Right renal cortex interstitium (tissue), 3 donors: ENCODE data around the gene MPZL1. TPM values are rescaled to one million over a fixed set of nuclear protein-coding genes. Genes with fewer than 3 reads are reported as not detected.
"Not testable (repeated sequence)": the region's sequence is repeated elsewhere in the genome, so short reads cannot be mapped to it uniquely, and the experiment has no call there.

ENCODE experiments used
- DNase-seq, 3 donors: peaks; one replicate each; pipeline ENCODE4 v3.0.0-alpha.2; 2013; ENCODE audit warnings: low read depth in 3 of 3, low spot score in 2 of 3
- polyA plus RNA-seq, 3 donors: library from polyadenylated mRNA; unstranded; fragments of 120-200 nt; gene quantifications; one replicate each; pipeline ENCODE4 v1.2.1, GENCODE V29; 2013; ENCODE audit not compliant: insufficient read length in 3 of 3

The MPZL1 gene
- polyA plus RNA-seq, 3 donors: 122 to 129 (median 124) TPM

- peak in 2 of 3 donors; percentile 55 to 63 for DNase-seq
These were observed 81.8 kb downstream of the MPZL1 start for GRCh38 chr1:167803358-167804207.

GRCh38 chr1:167805041-167805556, 83.3 kb downstream of the MPZL1 start:
- no peak for DNase-seq

- DNase-seq: not testable (repeated sequence)
These were observed 84.5 kb downstream of the MPZL1 start for GRCh38 chr1:167806235-167806634.

- DNase-seq: not testable (repeated sequence)
These were observed 84.9 kb downstream of the MPZL1 start for GRCh38 chr1:167806676-167807075.

GRCh38 chr1:167808104-167808503, 86.3 kb downstream of the MPZL1 start:
- no peak for DNase-seq

GRCh38 chr1:167808690-167809089, 86.9 kb downstream of the MPZL1 start:
- no peak for DNase-seq

- DNase-seq: no peak
These were observed 91.2 kb downstream of the MPZL1 start for GRCh38 chr1:167812972-167813371.

- DNase-seq: no peak
These were observed 93.9 kb downstream of the MPZL1 start for GRCh38 chr1:167815650-167816049.

GRCh38 chr1:167819849-167820683, 98.3 kb downstream of the MPZL1 start:
- DNase-seq: peak in 1 of 3 donors; percentile 19

- DNase-seq: no peak
These were observed 99.0 kb downstream of the MPZL1 start for GRCh38 chr1:167820684-167821355.

- DNase-seq: no peak
These were observed 99.5 kb downstream of the MPZL1 start for GRCh38 chr1:167821356-167821685.

GRCh38 chr1:167821969-167822685, 100.3 kb downstream of the MPZL1 start:
- DNase-seq: no peak

GRCh38 chr1:167824163-167824794, 102.5 kb downstream of the MPZL1 start:
- no peak for DNase-seq

GRCh38 chr1:167825419-167826079, 103.8 kb downstream of the MPZL1 start:
- DNase-seq: no peak

GRCh38 chr1:167826127-167826526, 104.3 kb downstream of the MPZL1 start:
- no peak for DNase-seq

GRCh38 chr1:167829868-167830267, 108.1 kb downstream of the MPZL1 start:
- no peak for DNase-seq

GRCh38 chr1:167830668-167831067, 108.9 kb downstream of the MPZL1 start:
- not testable (repeated sequence) for DNase-seq

- DNase-seq: no peak
These were observed 110.9 kb downstream of the MPZL1 start for GRCh38 chr1:167832693-167833092.

GRCh38 chr1:167833904-167834303, 112.1 kb downstream of the MPZL1 start:
- no peak for DNase-seq
